SU-DHL-6 (cell line): ENCODE results near the gene ATP2B2.

Experiments
- H2AFZ ChIP-seq: fragments of 200-600 bp; sonication (generic); 2 replicates; pipeline ENCODE4 v1.6.1; 2014; ENCODE audit warnings: low read depth, mild to moderate bottlenecking, moderate library complexity, mixed read lengths, antibody characterized with exemption, low read length; ENCODE audit not compliant: severe bottlenecking
- H3F3A ChIP-seq: fragments of 200-600 bp; shearing (Covaris generic); 2 replicates; pipeline ENCODE4 v1.6.0; 2016; ENCODE audit warnings: antibody characterized with exemption, mild to moderate bottlenecking; ENCODE audit not compliant: insufficient read depth
- H3K27ac ChIP-seq: fragments of 200-600 bp; sonication (generic); 2 replicates; pipeline ENCODE4 v1.5.1; 2016; ENCODE audit warnings: low read depth, mild to moderate bottlenecking, low read length, moderate library complexity, mixed read lengths
- H3K27me3 ChIP-seq: fragments of 200-600 bp; sonication (generic), shearing (Covaris generic); 2 replicates; pipeline ENCODE4 v1.6.0; 2014; ENCODE audit warnings: mild to moderate bottlenecking, low read length
- H3K36me3 ChIP-seq: fragments of 200-600 bp; sonication (generic); 2 replicates; pipeline ENCODE4 v1.6.1; 2014; ENCODE audit warnings: mild to moderate bottlenecking, low read length, mixed read lengths
- H3K4me2 ChIP-seq: fragments of 300-600, 200-600 bp; shearing (Covaris generic), sonication (generic); 2 replicates; pipeline ENCODE4 v1.6.0; 2014; ENCODE audit warnings: low read length, low read depth, mild to moderate bottlenecking; ENCODE audit not compliant: poor library complexity, severe bottlenecking
- H3K4me3 ChIP-seq: fragments of 200-600 bp; sonication (generic); 2 replicates; pipeline ENCODE4 v1.5.1; 2014; ENCODE audit warnings: antibody characterized with exemption, low read length, mild to moderate bottlenecking, mixed read lengths; ENCODE audit not compliant: insufficient read depth, poor library complexity, severe bottlenecking
- H3K79me2 ChIP-seq: fragments of 200-600 bp; sonication (generic); 2 replicates; pipeline ENCODE4 v1.6.1; 2014; ENCODE audit warnings: mild to moderate bottlenecking, low read length, moderate library complexity; ENCODE audit not compliant: insufficient read depth
- H3K9ac ChIP-seq: fragments of 200-600 bp; sonication (generic); 2 replicates; pipeline ENCODE4 v1.7.0; 2014; ENCODE audit warnings: mild to moderate bottlenecking, low read length
- H3K9me2 ChIP-seq: fragments of 200-600 bp; sonication (generic); replicated peaks from 2 replicates; pipeline ENCODE4 v1.6.1; 2014; ENCODE audit warnings: low read length; ENCODE audit not compliant: insufficient read depth
- H3K9me3 ChIP-seq: fragments of 200-600 bp; sonication (generic); 2 replicates; pipeline ENCODE4 v1.6.1; 2014; ENCODE audit warnings: low read length, mixed read lengths; ENCODE audit not compliant: insufficient read depth
- H4K20me1 ChIP-seq: fragments of 200-600 bp; sonication (generic); 2 replicates; pipeline ENCODE4 v1.6.1; 2014; ENCODE audit warnings: low read depth, mild to moderate bottlenecking, antibody characterized with exemption, low read length, moderate library complexity, mixed read lengths
- CTCF ChIP-seq: fragments of 200-600 bp; sonication (generic); IDR thresholded peaks from one replicate; pipeline ENCODE4 v1.5.1; 2017; ENCODE audit warnings: antibody characterized with exemption, mild to moderate bottlenecking, low read length, moderate library complexity; ENCODE audit not compliant: insufficient read depth, poor library complexity, severe bottlenecking
- EZH2phosphoT487 ChIP-seq: fragments of 200-600 bp; sonication (generic), shearing (Covaris generic); conservative IDR thresholded peaks from 2 replicates; pipeline ENCODE4 v1.6.1; 2018; ENCODE audit warnings: mild to moderate bottlenecking, antibody characterized with exemption, low read length, moderate library complexity, mixed read lengths

The ATP2B2 gene

DNA sequence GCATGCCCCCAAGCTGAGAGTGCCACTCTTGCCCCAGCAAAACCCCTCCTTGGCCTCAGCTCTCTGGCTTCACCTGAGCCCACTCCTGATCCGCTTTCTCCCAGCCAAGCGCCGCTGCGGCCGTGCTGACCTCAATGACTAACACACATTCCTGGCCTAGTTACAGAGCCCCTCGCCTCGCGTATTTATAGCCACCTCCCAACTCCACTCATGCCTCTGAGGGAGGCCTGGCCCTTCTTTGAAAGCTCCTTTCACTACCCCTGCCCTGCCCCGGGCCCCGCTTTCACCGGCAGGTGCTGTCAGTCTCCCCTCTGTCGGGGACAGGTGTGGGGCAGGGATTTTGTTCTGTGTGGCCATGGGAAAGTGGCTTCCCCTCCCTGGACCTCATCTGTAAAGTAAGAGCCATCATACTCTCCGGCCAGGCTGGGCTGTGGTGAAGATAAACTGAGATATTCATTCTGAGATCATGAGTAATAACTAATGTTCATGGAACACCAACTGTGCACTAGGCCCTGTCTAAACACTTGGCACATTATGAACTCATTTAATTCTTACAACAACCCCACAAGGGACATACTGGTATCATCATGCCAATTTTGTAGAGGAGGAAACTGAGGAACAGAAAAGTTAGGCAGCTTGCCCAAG, 13.2 kb upstream of the ATP2B2 start:
- Histone ChIP-seq H3K9ac (no peak overlapping the region), H3K4me3 (no peak overlapping the region), H3K9me3 (no peaks in the 10 kb centered on the region), H2AFZ (no peak overlapping the region), H3K79me2 (no peaks in the 10 kb centered on the region), H3K27me3 (no peaks in the 10 kb centered on the region), H4K20me1 (no peaks in the 10 kb centered on the region), H3K27ac (no peak overlapping the region), H3F3A (no peaks in the 10 kb centered on the region), H3K9me2 (no peaks in the 10 kb centered on the region), H3K4me2 (no peak overlapping the region), H3K36me3 (no peaks in the 10 kb centered on the region)
- TF ChIP-seq EZH2phosphoT487 = no peak
- TF ChIP-seq CTCF = no peak

DNA sequence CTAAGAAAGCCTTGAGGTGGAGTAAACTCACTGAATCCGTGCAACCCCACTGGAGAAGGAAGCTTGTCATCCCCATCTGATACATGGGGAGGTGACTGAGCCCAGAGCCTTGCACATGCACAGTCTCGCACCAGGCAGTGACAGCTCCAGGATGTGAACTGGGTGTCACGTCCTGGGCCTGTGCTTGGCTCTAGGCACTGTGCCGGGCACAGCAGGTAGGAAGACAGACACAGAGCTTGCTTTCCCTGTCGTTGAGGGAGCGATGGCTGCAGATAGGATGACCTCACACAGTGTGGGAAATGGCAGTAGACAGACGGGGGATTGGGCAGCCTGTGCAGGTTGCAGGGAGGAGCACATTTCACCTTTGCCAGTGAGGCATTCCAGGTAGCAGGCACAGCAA, 12.2 kb upstream of the ATP2B2 start:
- Histone ChIP-seq H3K4me2 (no peak overlapping the region), H3K27me3 (no peaks in the 10 kb centered on the region), H3F3A (no peaks in the 10 kb centered on the region), H3K9me2 (no peaks in the 10 kb centered on the region), H3K27ac (no peak overlapping the region), H3K79me2 (no peaks in the 10 kb centered on the region), H3K9me3 (no peaks in the 10 kb centered on the region), H3K9ac (no peak overlapping the region), H3K36me3 (no peaks in the 10 kb centered on the region), H3K4me3 (no peak overlapping the region), H2AFZ (no peak overlapping the region), H4K20me1 (no peaks in the 10 kb centered on the region)
- no peak for TF ChIP-seq CTCF
- TF ChIP-seq EZH2phosphoT487 = no peak

DNA sequence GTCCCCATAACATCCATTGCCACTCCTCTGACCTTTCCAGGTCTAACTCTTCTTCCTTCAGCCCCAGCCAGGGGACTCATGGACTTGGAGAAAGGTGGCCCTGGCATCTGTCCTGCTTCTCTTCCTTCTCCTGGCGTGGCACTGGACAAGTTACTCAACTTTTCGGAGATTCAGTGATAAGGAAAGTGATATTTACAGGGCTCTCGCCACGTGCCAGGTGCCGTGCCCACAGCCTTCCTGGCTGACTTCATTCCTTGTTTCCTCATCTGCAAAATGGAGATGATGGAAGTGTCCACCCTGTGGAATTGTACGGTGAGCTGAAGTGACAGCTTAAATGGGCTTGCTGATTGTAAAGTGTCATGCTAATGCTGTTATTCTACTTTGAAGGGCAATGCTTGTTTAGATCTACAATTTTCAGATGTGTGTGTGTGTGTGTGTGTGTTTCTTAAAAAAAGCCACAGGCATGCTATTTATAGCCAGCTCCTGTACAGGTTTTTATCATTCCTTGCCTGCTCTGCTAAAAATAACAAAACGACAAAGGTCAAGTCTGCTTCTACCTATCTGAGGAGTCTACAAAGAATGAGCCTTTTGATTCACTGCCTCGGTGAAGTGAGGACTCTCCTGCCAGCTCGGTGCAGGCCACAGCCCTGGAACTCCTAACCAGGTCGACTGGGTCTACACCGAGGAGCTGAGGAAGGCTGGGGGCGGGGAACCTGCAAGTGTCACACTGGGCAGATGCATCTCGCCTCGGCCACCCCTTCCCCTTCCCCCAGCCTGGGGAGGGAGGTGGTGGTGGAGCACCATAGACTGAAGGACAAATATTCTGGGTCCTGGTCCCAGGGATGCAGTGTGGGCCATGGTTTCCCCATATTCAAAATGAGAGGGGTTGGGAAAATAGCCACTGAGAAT, 11.4 kb upstream of the ATP2B2 start:
- H3F3A ChIP-seq = no peaks in the 10 kb centered on the region
- no peak overlapping the region for H2AFZ ChIP-seq
- H4K20me1 ChIP-seq = no peaks in the 10 kb centered on the region
- H3K9ac ChIP-seq = no peak overlapping the region
- no peak overlapping the region for H3K4me3 ChIP-seq
- H3K9me3 ChIP-seq = no peaks in the 10 kb centered on the region
- no peaks in the 10 kb centered on the region for H3K9me2 ChIP-seq
- no peak overlapping the region for H3K4me2 ChIP-seq
- no peak overlapping the region for H3K27ac ChIP-seq
- H3K79me2 ChIP-seq = no peaks in the 10 kb centered on the region
- no peaks in the 10 kb centered on the region for H3K27me3 ChIP-seq
- no peaks in the 10 kb centered on the region for H3K36me3 ChIP-seq
- TF ChIP-seq CTCF = no peak
- no peak for TF ChIP-seq EZH2phosphoT487
